Glomerular endothelial cell (primary cell): ENCODE measurements around the gene FBF1. TPM values are rescaled to one million over a fixed set of nuclear protein-coding genes. Genes with fewer than 3 reads are reported as not detected.
"Not testable (repeated sequence)": the region's sequence is repeated elsewhere in the genome, so short reads cannot be mapped to it uniquely, and the experiment has no call there.

Source experiments
- DNase-seq: peaks from one replicate; pipeline ENCODE4 v3.0.0-alpha.2; 2011; ENCODE audit warnings: low read depth, low spot score; ENCODE audit errors: extremely low read depth
- total RNA-seq: library from RNA; depleted of rRNA; stranded (reverse); fragments of >200 nt; gene quantifications from 2 replicates; pipeline ENCODE4 v1.2.3, GENCODE V29; 2015

FBF1 gene
- total RNA-seq, 1 donor from 2014 or later = 9.5 TPM

- DNase-seq = no peak
These were observed 43.5 kb downstream of the FBF1 start for GRCh38 chr17:75897160-75898019.

- DNase-seq = no peak
These were observed 44.3 kb downstream of the FBF1 start, which contains the start of gene TRIM65 for GRCh38 chr17:75896415-75897159. Gene TRIM65 (minus strand): TSS chr17:75896951. CDS start chr17:75896937, 14 bp downstream.

- no peak for DNase-seq
These were observed 45.3 kb downstream of the FBF1 start for GRCh38 chr17:75895370-75896155.

- no peak for DNase-seq
These were observed 46.7 kb downstream of the FBF1 start for GRCh38 chr17:75894049-75894733.

- no peak for DNase-seq
These were observed 47.4 kb downstream of the FBF1 start for GRCh38 chr17:75893305-75894048.

GRCh38 chr17:75892556-75893224 is 48.2 kb downstream of the FBF1 start:
- DNase-seq = no peak

- DNase-seq = no peak
These were observed 49.0 kb downstream of the FBF1 start for GRCh38 chr17:75891605-75892555.

- no peak for DNase-seq
These were observed 49.7 kb downstream of the FBF1 start for GRCh38 chr17:75891022-75891604.

- DNase-seq = no peak
These were observed 51.4 kb downstream of the FBF1 start for GRCh38 chr17:75889454-75889853.

- DNase-seq = no peak
These were observed 52.4 kb downstream of the FBF1 start for GRCh38 chr17:75888484-75888883.

- DNase-seq = not testable (repeated sequence)
These were observed 55.0 kb downstream of the FBF1 start for GRCh38 chr17:75885860-75886259.

GRCh38 chr17:75885431-75885830 is 55.4 kb downstream of the FBF1 start:
- no peak for DNase-seq

GRCh38 chr17:75881678-75882454 is 59.0 kb downstream of the FBF1 start:
- DNase-seq = no peak

GRCh38 chr17:75880266-75880665 is 60.6 kb downstream of the FBF1 start:
- DNase-seq = no peak

GRCh38 chr17:75878174-75878998 is 62.5 kb downstream of the FBF1 start, which contains the start of gene TRIM47:
Gene TRIM47 (minus strand): TSS chr17:75878581. CDS start chr17:75878548, 33 bp downstream.
- DNase-seq = no peak

- DNase-seq = no peak
These were observed 63.1 kb downstream of the FBF1 start for GRCh38 chr17:75877752-75878173.
